ENCODE measurements around the gene CRBN. TPM values are rescaled to one million over a fixed set of nuclear protein-coding genes. Genes with fewer than 3 reads are reported as not detected.

Gene CRBN
- total RNA-seq, 1 donor from 2014 or later = 114 TPM

DNA sequence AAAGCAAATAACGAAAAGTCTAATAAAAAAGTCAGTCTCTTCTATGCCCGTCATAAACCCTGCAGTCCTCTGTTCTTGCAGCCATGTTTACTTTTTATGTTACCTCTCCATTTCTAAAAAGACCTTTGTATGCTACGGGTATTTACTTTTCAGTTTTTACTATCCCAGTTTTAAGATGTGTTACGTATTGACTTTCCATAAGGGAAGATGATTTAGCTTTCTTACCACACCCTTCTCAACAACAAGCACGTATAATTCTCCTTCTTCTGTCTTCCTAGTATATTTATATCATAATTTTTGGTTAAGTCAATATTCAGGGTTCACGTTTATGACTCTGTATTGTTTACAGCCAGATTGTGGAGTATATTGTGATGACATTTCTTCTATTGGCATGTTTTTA is 42.0 kb downstream of the CRBN start:
- H3K36me3 ChIP-seq = peaks cover 13 to 51% of the 10 kb centered on the region in 2 donors

DNA sequence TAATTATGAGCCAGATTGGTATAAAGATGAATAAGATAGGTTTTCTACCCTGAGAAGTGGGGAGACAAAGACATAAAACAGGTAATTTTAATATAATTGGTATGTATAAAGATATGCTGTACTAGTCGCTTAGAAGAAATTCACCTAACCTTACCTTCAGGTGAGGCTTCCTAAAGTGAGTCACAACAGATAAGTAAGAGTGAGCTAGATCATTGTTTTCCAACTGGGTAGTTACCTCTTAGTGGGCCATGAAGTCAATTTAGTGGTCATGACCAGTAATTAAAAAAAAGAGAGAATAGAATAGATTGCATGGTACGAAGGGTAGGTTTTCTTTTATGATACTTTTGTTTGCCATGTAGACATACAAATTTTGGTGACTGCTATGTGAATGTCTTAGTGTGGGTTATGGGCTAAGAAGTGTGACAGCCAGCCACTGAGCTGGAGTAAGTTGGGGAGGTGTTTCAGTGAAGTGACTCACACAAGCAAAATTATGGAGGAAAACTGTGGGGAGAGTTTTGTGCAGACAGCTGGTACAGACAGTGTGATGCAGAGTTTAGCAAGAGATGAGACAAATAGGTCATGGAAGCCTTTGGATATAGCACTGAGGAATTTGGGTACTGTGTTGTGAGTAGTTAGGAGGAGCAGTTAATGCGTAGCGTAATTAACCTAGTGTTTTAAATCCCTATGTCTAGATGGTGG is 44.6 kb downstream of the CRBN start:
- no peak overlapping the region for H3K4me3 ChIP-seq
- TF ChIP-seq, protein P1, sequence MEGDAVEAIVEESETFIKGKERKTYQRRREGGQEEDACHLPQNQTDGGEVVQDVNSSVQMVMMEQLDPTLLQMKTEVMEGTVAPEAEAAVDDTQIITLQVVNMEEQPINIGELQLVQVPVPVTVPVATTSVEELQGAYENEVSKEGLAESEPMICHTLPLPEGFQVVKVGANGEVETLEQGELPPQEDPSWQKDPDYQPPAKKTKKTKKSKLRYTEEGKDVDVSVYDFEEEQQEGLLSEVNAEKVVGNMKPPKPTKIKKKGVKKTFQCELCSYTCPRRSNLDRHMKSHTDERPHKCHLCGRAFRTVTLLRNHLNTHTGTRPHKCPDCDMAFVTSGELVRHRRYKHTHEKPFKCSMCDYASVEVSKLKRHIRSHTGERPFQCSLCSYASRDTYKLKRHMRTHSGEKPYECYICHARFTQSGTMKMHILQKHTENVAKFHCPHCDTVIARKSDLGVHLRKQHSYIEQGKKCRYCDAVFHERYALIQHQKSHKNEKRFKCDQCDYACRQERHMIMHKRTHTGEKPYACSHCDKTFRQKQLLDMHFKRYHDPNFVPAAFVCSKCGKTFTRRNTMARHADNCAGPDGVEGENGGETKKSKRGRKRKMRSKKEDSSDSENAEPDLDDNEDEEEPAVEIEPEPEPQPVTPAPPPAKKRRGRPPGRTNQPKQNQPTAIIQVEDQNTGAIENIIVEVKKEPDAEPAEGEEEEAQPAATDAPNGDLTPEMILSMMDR (IDR thresholded peaks at IDR 0.05) = no peak
- no peak for DNase-seq (ENCODE audit: low spot score in 2 of 2)
- H3K27me3 ChIP-seq = no peaks in the 10 kb centered on the region
- H3K4me1 ChIP-seq = no peaks in the 10 kb centered on the region
- no peaks in the 10 kb centered on the region for H3K9me3 ChIP-seq
- no peak overlapping the region for H3K27ac ChIP-seq
- peaks cover 4 to 42% of the 10 kb centered on the region in 2 donors for H3K36me3 ChIP-seq
- intact Hi-C loops (cut with DNase I) = no loop called here

More for the DNA sequence above, 42.0 kb downstream of the CRBN start:
- intact Hi-C loops (cut with DNase I) = no loop called here
- Histone ChIP-seq H3K27ac (no peak overlapping the region), H3K4me1 (no peaks in the 10 kb centered on the region), H3K9me3 (no peaks in the 10 kb centered on the region), H3K27me3 (no peaks in the 10 kb centered on the region), H3K4me3 (no peak overlapping the region)
- TF ChIP-seq, protein P1 (IDR thresholded peaks at IDR 0.05) = no peak
- no peak for DNase-seq (ENCODE audit: low spot score in 2 of 2)

DNA sequence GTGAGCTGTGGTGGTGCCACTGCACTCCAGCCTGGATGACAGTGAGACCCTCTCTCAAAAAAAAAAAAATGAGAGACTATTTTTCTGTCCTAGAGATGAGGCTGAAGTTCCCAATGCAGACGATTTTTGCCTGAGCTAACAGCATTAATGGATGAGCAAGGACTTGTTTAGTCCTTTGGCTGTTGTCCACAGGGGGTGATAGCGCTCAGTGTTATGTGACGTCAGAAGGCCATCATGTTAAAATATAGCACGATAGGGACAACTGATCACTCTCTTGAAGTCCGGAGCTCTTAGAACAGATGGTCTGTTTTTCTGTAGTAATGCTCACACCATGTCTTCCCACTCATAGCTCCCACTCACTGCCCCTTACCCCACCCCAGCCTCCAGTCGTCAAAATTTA is 46.0 kb downstream of the CRBN start:
- DNase-seq (ENCODE audit: low spot score in 2 of 2) = no peak
- no peak overlapping the region for H3K4me3 ChIP-seq
- H3K4me1 ChIP-seq = no peaks in the 10 kb centered on the region
- intact Hi-C loops (cut with DNase I) = no loop called here
- H3K27ac ChIP-seq = no peak overlapping the region
- peaks cover 8 to 40% of the 10 kb centered on the region in 2 donors for H3K36me3 ChIP-seq
- H3K9me3 ChIP-seq = no peaks in the 10 kb centered on the region
- no peaks in the 10 kb centered on the region for H3K27me3 ChIP-seq
- TF ChIP-seq, protein P1 (IDR thresholded peaks at IDR 0.05) = no peak

DNA sequence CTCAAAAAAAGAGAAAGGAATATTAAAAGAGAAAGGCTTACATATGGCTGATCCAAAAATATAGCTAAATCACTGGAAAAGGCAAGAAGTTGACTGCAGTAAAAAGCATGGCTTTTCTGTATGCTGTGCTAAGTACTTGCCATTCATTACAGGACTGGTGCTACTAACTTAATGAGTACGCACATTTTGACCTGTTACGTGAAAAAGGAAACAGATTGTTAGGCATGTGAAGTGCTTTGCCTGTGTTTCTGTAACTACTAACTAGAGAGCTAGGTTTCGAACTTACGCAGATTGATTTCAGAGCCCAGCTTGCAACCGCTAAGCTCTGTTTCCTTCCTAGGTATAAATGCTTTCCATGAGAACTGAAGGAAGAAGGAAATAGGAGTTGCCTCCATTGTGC is 49.9 kb downstream of the CRBN start:
- intact Hi-C loops (cut with DNase I) = loop anchor here (5.0 to 10.0 kb wide), 2 partner anchors 1035 to 1173 kb away; partner anchors contain the start of genes CNTN4 and SETMAR
- H3K4me3 ChIP-seq = no peak overlapping the region
- peaks cover 0 to 12% of the 10 kb centered on the region in 2 donors for H3K4me1 ChIP-seq
- no peaks in the 10 kb centered on the region for H3K9me3 ChIP-seq
- no peak overlapping the region for H3K27ac ChIP-seq
- H3K36me3 ChIP-seq = peaks cover 8 to 26% of the 10 kb centered on the region in 2 donors
- no peaks in the 10 kb centered on the region for H3K27me3 ChIP-seq
- DNase-seq (ENCODE audit: low spot score in 2 of 2) = no peak
- TF ChIP-seq, protein P1 (IDR thresholded peaks at IDR 0.05) = no peak

DNA sequence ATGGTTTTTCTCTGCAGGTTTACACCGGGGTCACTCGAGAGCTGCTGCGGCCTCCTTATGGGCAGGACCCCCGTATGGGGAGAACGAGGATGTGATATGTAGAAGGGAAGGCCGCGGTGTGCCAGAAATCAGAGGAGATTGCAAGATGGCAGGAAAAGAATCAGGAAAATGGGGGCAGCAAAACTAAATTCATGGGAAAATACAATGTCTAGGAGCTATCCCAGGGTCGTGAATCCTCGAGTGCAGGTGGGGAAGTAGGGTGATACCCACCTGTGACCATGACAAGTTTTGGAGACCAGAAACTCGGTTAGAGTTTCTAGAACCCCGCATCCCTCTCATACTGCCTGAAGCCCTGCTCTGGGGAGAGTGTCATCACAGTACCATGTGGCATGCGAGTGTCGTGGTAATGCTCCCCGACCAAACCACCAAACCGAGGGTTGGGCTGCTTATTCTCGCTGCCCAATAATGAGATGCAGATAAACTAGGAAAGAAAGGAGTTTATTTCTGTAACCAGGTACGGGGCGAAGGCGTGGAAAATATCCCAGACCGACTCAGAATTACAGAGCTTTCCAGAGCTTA is 52.0 kb downstream of the CRBN start:
- no peaks in the 10 kb centered on the region for H3K27me3 ChIP-seq
- peaks cover 8 to 23% of the 10 kb centered on the region in 2 donors for H3K36me3 ChIP-seq
- no peak for DNase-seq (ENCODE audit: low spot score in 2 of 2)
- TF ChIP-seq, protein P1 (IDR thresholded peaks at IDR 0.05) = no peak
- H3K4me1 ChIP-seq = peaks cover 0 to 12% of the 10 kb centered on the region in 2 donors
- intact Hi-C loops (cut with DNase I) = loop anchor here (2.0 to 10.0 kb wide), 3 partner anchors 51 to 1175 kb away; partner anchors contain the start of genes CNTN4, CRBN and SETMAR
- peak overlapping the region; percentile 90 to 97 for H3K4me3 ChIP-seq
- H3K9me3 ChIP-seq = no peaks in the 10 kb centered on the region
- H3K27ac ChIP-seq = peak overlapping the region; percentile 91 to 98
